HL-60/S4 (cell line): ENCODE measurements around the gene IL3.

Experiments
- in situ Hi-C: fragments of 300-500 bp; cut with MboI; formaldehyde crosslinking; loops from 2 replicates; pipeline ENCODE4 v1.14.3; 2022; ENCODE audit warnings: low sequenced_read_pairs

Gene IL3

GRCh38 chr5:132055808-132056609 is 4.4 kb upstream of the IL3 start:
- in situ Hi-C loops = no loop called here

GRCh38 chr5:132056610-132057497 is 3.6 kb upstream of the IL3 start:
- in situ Hi-C loops = no loop called here

GRCh38 chr5:132057498-132058255 is 2.8 kb upstream of the IL3 start:
- in situ Hi-C loops = no loop called here

GRCh38 chr5:132058646-132059042 is 1.8 kb upstream of the IL3 start:
- in situ Hi-C loops = no loop called here

- in situ Hi-C loops = no loop called here
These were observed 1.3 kb upstream of the IL3 start for GRCh38 chr5:132059043-132059695.

GRCh38 chr5:132059696-132060500 is 557 bp upstream of the IL3 start:
- in situ Hi-C loops = no loop called here

GRCh38 chr5:132063090-132063911 is 2.8 kb downstream of the IL3 start:
- in situ Hi-C loops = no loop called here

- in situ Hi-C loops = no loop called here
These were observed 3.7 kb downstream of the IL3 start for GRCh38 chr5:132064140-132064539.

- in situ Hi-C loops = no loop called here
These were observed 4.4 kb downstream of the IL3 start for GRCh38 chr5:132064738-132065331.

- in situ Hi-C loops = no loop called here
These were observed 5.0 kb downstream of the IL3 start for GRCh38 chr5:132065351-132065937.

GRCh38 chr5:132065951-132066701 is 5.7 kb downstream of the IL3 start:
- in situ Hi-C loops = no loop called here

GRCh38 chr5:132066871-132067270 is 6.4 kb downstream of the IL3 start:
- in situ Hi-C loops = no loop called here

- in situ Hi-C loops = no loop called here
These were observed 7.0 kb downstream of the IL3 start for GRCh38 chr5:132067451-132067850.

GRCh38 chr5:132067941-132068808 is 7.7 kb downstream of the IL3 start:
- in situ Hi-C loops = no loop called here

GRCh38 chr5:132069561-132069960 is 9.1 kb downstream of the IL3 start:
- in situ Hi-C loops = no loop called here

- in situ Hi-C loops = no loop called here
These were observed 9.5 kb downstream of the IL3 start for GRCh38 chr5:132069994-132070393.
